GM19452 (cell line): ENCODE results near the gene GPSM3.
"Not testable (repeated sequence)": the region's sequence is repeated elsewhere in the genome, so short reads cannot be mapped to it uniquely, and the experiment has no call there.

Experiments used
- ATAC-seq: cut with Tn5 transposase; IDR thresholded peaks from one replicate; pipeline ENCODE4 v1.9.1; 2021; ENCODE audit not compliant: unreplicated experiment

The GPSM3 gene

GRCh38 chr6:32188381-32189068, 3.9 kb downstream of the GPSM3 start:
- ATAC-seq: no peak

DNA sequence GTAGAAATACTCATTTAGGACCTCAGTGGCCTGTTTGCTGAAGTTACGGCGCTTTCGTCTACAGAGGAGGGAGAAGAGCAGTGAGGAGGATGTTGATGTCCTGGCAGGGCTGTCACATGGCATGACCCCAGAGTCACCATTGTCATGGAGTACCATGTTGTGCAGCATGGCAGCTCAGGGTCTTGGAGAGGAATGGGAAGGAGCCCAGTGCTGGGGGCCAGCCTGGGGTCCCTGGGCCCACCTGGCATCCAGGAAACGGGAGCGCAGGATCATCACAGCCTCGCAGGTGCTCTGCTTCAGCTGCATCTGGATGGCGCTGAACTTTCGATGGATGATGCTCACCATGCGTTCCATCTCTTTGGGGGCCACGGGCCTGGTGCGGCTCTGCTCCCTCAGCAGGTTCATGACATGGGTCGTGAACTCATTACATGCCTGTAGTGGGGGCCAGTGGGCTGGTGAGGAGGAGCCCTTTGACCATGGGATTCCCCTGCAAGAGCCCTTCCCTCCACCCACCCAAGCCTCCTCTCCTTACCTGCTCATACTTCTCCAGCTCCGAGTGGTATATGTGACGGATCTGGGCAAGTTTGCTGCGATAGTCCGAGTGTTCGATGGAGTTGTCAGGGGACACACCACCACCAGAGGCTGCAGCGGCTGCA, 4.6 kb downstream of the GPSM3 start:
- ATAC-seq: not testable (repeated sequence)

DNA sequence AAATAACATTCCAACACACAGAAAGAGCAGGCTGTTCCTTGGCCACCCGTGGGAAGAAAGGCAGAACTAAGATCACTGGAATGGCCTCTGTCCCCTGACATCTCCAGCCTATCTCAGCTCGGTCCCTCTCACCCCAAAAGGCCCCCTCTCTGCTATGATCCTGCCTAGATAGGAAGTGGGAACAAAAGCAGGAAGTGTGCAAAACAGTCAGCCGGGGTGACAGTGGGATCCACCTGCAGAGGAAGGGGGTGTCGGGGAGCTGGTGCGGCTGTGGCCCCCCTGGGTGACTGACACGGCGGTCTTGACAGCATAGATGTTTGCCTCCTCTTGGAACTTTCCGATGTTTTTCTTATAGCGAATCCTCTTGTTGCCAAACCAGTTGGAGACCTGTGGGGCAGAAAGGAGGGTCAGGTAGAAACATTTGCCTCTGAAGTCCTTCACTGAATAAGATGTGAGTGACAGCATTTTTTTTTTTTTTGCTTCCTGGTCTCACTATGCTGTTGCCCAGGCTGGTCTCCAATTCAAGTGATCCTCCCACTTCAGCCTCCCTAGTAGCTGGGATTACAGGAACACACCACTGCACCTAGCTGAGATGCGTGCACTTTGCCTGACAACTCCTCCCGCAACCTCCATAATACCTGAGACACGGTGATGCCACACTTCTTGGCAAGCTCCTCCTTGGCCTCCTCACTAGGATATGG, 5.3 kb downstream of the GPSM3 start:
- ATAC-seq: no peak

GRCh38 chr6:32186151-32186840, 6.1 kb downstream of the GPSM3 start:
- ATAC-seq: not testable (repeated sequence)

DNA sequence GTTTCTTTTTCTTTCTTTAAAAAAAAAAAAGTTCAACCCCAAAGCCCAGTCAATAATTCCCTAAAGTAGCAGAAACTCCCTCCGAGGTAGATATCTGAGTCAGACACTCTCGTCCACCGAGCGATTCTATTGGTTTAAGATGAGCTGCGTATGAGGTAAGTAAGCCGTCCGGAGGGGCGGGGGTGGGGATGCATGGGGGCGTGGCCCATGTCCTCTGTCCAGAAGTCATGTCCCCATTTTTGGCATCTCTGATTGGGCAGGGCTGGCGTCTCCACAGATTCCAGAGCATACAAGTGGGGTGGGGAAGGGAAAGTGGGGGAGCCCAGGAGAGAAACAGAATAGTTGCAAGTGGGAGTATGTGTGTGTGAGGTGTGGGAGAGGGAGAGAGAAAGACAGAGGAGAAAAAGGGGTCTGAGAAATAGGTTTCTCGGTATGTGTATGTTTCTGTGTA, 6.7 kb downstream of the GPSM3 start:
- not testable (repeated sequence) for ATAC-seq

DNA sequence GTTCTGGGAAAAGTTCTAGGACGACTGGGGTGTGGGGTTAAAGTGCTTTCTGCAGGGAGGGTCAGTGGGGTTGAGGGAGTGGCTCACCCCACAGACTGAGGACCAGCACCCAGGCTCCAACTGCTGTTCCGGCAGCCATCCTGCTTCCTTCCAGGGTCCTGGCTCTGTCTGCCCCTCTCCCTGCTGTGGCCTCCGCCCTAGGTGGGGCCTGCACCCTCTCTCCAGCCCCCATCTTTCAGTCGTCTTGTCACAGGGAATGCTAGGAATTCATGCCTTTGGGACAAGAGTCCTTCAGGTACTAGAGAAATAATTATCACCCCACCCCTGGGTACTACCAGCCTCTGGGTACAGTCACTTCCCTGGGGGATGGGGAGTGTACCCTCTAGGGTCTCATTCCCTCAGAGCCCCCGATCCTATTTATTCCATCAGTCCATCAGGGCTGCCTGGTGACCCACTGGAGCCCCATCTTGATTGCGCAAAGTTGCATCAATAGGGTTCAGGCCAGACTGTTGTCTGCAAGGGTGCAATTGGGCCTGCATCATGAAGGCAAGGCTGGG, 8.3 kb downstream of the GPSM3 start, which contains the start of gene AGER:
TSS of gene AGER (minus strand) at position 170 of the 557 bp plus-strand sequence. CDS start at position 139, 31 bp downstream.
- ATAC-seq: no peak

DNA sequence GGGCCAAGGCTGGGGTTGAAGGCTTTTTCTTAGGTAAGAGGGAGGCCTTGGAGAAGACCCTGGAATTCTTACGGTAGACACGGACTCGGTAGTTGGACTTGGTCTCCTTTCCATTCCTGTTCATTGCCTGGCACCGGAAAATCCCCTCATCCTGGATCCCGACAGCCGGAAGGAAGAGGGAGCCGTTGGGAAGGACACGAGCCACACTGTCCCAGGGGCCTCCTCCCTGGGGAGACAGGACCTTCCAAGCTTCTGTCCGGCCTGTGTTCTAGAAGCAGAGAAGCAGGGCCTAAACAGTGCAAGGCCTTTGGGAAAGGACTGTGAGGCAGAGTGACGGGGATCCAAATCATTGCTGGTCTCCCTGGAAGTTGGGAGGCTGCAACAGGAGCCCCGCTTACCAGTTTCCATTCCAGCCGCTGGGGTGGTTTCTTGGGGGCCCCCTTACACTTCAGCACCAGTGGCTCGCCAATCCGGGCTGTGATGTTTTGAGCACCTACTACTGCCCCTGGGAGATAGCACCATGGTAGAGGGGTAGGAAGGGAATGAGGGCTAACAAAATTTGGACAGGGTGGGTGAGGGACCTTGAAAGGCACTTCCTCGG, 8.9 kb downstream of the GPSM3 start:
- no peak for ATAC-seq

- no peak for ATAC-seq
Observed at GRCh38 chr6:32183030-32183429, 9.4 kb downstream of the GPSM3 start.

DNA sequence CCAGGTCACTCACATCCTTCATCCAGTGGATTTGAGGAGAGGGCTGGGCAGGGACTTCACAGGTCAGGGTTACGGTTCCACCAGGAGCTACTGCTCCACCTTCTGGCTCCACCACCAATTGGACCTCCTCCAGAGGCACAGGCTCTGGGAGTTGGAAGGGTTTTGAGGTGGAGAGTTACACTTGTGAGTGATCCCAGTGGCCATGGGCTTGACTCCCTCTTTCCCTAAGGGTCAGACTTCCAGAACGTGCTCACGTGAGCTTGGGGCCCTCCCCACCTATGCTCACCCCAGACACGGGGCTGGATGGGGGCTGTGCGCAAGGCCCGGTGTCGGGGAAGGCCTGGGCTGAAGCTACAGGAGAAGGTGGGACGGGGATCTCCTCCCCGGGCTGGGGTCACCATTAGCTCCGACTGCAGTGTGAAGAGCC, 9.9 kb downstream of the GPSM3 start:
- no peak for ATAC-seq

DNA sequence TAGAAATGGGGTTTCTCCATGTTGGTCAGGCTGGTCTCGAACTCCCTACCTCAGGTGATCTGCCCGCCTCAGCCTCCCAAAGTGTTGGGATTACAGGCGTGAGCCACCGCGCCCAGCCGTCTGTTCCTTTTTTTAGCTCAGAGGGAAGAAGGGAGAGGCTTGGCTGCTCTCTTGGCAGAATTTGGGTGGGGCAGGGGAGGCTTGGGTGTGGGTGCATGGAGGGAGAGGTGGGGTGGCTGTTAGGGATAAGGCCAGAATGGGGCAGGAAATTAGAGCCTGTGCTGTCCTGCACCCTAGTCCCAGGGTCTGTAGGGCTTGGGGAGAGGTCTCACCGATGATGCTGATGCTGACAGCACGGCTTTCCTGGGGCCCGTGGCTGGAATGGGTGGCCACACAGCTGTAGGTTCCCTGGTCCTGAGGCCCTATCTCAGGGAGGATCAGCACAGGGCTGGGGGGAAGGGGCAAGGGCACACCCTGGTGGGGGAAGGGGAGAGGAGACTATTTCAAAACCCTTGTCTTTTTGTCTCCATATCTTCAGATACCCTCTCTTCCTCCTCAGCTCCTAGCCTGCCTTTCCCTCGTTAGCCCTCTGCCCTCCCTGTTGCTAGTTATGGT, 10.4 kb downstream of the GPSM3 start:
- ATAC-seq: no peak

DNA sequence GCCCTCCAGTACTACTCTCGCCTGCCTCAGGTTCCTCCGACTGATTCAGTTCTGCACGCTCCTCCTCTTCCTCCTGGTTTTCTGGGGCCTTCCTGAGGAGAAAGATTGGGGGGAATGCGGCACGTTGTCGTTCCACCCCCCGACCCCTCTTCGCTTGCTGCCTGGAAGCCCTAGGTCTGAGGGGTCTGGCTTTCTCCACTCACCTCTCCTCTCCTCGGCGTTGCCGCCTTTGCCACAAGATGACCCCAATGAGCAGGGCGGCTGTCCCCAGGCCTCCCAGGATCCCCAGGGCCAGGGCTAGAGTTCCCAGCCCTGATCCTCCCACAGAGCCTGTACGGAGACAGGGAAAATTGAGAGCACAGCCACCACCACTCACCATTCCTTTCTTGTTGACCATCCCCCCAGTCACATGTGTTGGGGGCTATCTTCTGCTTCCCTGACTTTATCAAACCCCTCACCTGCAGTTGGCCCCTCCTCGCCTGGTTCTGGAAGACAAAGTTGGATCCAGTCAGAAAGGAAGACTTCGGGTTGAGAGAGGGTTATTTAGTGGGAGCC, 11.2 kb downstream of the GPSM3 start:
- ATAC-seq: no peak

DNA sequence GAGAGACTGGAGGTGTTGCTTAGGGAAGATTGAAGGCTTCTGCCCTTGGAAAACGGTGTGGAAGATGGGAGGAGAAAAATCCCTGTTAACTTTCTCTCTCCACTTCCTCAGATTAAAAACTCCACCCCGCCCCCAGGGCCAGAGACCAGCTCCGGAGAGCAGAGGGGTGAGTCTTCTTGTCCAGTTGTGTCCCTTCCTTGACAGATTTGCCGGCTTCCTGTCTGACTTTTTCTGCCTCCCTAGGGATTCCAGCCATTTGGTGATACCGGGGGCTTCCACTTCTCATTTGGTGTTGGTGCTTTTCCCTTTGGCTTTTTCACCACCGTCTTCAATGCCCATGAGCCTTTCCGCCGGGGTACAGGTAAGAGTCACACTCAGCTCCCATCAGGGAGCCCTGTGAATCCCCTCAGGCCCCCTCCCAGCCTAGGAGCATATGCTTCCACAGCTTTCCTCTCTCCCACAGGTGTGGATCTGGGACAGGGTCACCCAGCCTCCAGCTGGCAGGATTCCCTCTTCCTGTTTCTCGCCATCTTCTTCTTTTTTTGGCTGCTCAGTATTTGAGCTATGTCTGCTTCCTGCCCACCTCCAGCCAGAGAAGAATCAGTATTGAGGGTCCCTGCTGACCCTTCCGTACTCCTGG, 12.6 kb downstream of the GPSM3 start:
- no peak for ATAC-seq

DNA sequence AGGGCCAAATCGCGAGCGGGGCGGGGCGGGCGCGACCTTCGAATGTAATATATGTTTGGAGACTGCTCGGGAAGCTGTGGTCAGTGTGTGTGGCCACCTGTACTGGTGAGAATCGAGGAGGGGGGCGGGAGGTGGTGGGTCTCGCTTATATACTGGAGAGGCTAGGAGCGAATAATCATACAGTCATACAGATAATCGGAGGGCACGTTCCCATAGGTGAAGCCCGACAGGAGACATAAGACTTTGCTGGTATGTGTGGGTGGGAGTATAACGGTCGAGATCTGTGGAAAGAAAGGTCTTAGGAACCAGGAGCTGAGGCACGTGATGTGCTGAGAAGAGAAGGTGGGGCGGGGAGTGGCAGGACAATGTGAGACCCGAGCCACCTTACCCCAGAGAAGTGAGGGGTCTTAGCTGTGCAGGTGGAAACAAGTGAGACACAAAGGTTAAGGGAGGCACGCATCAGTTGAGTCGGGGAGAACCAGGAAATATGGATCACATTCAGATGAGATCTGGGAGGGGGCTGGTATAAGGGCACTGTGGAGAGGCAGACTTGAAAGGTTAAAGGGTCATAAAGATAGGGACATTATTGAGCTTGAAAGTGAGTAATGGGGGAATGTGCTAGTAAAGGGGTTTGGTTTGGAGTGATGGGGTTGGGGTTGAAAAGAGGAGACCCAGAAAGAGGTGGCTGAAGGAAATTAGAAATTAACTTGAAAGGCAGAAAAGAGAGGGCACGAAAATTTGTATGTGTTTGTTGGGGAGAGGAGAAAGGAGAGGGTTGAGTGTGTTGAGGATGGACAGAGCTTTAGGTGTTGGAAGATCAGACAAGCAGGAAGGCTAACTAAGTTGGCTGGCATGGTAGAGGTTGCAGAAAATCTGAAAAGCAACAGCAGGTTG, 13.6 kb downstream of the GPSM3 start:
- ATAC-seq: no peak

DNA sequence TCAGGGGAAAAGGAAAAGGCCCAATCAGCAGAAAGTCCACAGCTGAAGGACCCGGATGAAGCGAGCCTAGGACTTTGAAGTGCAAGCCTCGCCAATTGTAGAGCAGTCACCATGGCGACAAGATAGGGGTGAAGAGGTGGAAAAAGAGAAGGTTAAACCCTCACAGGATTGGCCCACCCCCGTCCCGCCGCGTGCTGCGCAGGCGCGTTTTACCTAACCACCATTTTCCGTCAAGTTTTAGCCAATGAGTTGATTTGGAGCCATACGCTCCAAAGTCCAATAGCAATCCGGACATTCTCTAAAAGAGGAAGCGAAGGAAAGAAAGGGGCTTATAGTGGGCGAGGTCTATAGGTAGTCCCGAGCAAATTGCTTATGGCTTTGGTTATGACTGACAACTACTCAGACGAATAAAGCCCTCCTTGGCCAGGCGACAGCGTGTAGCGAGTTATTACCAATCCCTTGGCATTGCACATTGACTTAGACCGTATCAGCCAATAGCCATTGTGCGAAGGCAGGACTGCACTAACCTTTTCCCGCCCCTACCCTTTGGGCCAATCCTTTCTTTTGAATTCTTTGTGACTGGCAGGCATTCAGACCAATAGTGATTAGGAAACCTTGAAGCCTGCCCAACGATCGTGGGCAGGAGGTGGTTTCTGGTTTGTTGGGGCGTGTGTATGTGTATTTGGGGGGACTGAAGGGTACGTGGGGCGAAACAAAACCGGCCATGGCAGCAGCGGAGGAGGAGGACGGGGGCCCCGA, 14.5 kb downstream of the GPSM3 start, which contains the start of gene RNF5:
TSS of gene RNF5 (plus strand) at position 618 of the 759 bp plus-strand sequence. CDS start at position 725, 107 bp downstream.
- peak; percentile 76 for ATAC-seq

DNA sequence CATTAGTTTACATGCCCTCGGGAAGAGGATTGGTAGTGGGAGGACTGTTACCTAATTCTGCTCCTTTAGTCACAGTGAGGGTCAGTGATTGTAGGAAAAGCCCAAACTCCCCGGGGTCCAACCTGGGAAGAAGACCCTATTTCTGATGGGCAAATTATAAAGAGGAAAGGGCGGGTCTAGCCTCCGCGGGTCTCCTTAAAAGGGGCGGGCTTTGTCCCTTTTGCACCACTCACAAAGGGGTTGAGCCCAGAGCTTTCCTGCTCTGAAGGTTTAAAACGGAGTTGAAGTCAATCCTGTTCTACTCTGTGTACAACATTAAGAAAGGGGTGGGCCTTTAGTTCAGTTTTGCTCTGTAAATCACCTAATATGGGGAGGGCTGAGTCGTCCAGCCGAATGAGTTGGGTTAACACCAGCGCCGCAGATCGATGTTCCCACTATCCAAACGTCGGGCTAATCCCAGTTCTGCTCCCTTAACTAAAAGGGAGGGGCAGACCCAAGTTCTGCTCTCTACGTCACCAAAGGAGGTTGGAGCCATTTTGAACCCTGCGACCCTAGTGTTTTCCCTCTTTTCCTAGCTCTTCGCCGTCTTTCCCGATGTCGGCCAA, 15.2 kb downstream of the GPSM3 start:
- no peak for ATAC-seq

DNA sequence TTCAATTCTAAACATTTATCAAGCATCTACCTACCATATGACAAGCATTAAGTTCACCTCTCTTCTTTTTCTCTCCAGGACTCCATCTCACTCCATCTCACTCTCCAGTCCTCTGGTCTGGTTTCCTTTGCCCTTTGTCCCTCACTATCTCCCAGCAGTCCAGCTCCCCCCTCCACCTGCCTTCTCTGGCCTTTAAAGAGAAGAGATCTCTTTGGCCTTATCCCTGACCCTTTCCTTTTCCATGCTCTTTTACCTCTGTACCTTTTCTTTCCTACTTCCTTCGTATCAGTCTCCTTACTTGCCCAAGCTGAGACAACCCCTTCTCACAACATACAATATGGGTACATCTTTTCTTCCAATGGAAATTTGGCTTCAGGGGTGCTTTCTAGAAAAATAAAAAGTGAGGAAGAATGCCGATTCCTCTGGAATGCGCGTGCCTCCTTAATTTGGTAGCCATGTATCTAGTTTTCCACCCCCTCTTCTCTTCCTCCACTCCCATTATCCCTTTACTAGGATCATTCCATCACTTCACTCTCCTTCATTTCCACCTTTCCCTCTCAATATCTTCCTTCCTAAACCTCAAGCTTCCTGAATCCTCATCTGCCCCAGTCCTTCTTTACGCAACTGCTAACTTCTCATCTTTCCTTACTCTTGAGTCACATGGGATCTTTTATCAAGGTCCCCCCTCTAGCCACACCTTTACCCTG, 15.8 kb downstream of the GPSM3 start:
- no peak for ATAC-seq
